Activated T-cell treated with anti-CD3 and anti-CD28 coated beads, Interleukin-2, amount 50 U/mL, for 48 hours (primary cell): ENCODE results near the gene AFAP1.

ENCODE experiments used
- DNase-seq, 2 experiments: peaks; one replicate each; pipeline ENCODE4 v3.0.0-alpha.2; 2020

The AFAP1 gene

DNA sequence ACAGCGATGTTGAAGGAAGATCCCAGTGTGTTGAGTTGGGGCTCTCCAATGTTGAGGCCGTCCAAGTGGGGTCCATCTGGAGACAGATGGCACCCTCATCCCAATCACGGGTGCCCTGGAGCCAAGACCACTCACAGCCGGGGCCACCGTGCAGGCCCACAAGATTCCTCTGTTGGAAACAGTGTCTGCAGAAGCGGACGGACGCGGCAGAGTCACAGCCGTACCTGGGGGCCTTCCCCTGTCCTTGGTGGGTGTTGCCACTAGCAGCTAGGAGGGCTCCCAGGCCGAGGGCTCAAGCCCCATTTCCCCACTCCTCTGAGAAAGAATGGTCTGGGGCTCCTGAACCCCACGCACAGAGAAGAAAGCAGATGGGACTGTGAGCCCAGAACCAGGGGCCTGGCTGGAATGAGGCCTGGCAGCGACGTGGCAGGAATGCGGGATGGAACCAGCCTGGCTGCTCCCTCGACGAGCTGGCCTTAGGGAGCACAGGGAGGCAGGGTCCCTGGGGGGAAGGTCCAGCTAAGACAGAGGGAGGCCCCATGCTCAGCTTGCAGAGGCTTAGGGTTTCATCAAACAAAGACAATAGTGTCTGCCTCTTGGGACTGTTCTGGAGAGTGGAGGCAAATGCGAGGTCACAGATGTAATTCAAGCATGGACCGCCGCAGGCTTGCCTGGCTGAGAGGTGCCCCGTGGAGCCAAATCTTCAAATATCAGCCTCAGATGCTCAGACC lies 228.9 kb downstream of the AFAP1 start:
- DNase-seq = no peak

DNA sequence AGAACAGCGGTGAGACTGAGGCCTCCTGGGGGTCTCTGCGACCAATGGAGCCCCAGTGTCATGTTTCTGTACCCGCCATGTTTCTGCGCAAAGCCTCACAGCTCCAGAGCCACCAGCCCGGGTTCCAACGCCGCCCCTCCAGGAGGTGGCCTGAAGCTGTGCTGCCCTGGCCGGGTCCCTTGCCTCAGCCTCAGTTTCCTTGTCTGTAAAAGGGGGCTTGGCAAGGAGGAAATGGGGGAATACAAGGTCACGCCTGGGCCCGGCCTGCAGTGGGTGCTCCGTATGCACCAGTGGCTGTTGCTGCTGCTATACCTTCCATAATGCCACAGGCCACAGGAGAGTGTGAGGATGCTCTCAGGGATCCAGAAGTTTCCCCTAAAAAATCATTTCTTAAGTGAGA lies 229.5 kb downstream of the AFAP1 start:
- no peak for DNase-seq

DNA sequence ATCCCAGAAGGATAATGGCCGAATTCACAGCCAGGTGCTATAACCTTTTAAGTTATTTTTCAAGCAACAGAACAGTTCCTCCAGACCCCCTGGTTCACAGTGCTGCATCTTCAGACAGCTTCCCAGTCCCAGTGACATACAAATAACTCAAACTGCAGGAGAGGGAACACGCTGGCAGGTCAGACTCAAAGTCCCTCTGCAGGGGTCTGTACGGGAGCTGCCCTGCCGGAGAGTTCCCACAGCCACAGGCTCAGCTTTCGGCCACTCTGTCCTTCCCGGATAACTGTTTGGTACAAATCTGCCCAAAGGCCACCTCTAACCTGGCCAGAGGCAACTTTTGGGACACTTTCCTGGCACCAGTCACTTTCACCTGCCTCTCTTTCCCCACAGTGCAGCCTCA lies 230.2 kb downstream of the AFAP1 start:
- no peak for DNase-seq

DNA sequence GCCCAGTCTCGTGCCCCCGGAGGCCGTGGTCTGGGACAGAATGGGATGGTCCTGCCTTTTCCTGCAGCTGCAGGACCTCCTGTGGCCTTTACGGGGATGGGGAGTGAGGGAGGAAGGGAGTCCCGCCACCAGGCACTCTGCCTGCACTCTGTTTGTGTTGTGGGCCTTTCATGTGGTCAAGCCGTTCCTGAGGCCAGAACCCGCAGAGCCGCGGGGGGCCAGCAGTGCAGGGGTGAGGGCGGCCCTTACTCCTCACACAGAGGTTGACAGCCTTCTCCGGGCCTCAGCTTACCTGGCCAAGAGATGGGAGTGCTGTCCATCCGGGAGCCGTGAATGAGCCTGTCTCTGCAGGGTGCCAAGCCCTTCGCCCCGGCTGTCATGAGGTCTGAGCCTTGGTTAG lies 230.7 kb downstream of the AFAP1 start:
- no peak for DNase-seq
